ENCODE data around the gene CTSD.

CTSD gene

GRCh38 chr11:1785749-1786413 lies 22.2 kb upstream of the CTSD start:
- Mint-ChIP-seq H3K4me1 (no peaks in the 10 kb centered on the region), H3K27ac (no peak overlapping the region), H3K36me3 (no peaks in the 10 kb centered on the region), H3K9me3 (no peaks in the 10 kb centered on the region), H3K27me3 (no peaks in the 10 kb centered on the region), H3K4me3 (no peak overlapping the region)

- no peaks in the 10 kb centered on the region for H3K9me3 Mint-ChIP-seq
- H3K4me3 Mint-ChIP-seq = no peak overlapping the region
- H3K36me3 Mint-ChIP-seq = no peaks in the 10 kb centered on the region
- H3K4me1 Mint-ChIP-seq = no peaks in the 10 kb centered on the region
- no peaks in the 10 kb centered on the region for H3K27me3 Mint-ChIP-seq
- H3K27ac Mint-ChIP-seq = no peak overlapping the region
Observed at GRCh38 chr11:1784761-1785650, 21.3 kb upstream of the CTSD start.

- Mint-ChIP-seq H3K4me1 (no peaks in the 10 kb centered on the region), H3K27me3 (no peaks in the 10 kb centered on the region), H3K9me3 (no peaks in the 10 kb centered on the region), H3K36me3 (no peaks in the 10 kb centered on the region), H3K27ac (no peak overlapping the region), H3K4me3 (no peak overlapping the region)
Observed at GRCh38 chr11:1783725-1784529, 20.2 kb upstream of the CTSD start.

GRCh38 chr11:1782831-1783724 lies 19.4 kb upstream of the CTSD start:
- Mint-ChIP-seq H3K36me3 (no peaks in the 10 kb centered on the region), H3K27me3 (no peaks in the 10 kb centered on the region), H3K4me1 (no peaks in the 10 kb centered on the region), H3K9me3 (no peaks in the 10 kb centered on the region), H3K27ac (no peak overlapping the region), H3K4me3 (no peak overlapping the region)

GRCh38 chr11:1782031-1782590 lies 18.4 kb upstream of the CTSD start:
- no peaks in the 10 kb centered on the region for H3K9me3 Mint-ChIP-seq
- no peak overlapping the region for H3K27ac Mint-ChIP-seq
- no peaks in the 10 kb centered on the region for H3K36me3 Mint-ChIP-seq
- no peak overlapping the region for H3K4me3 Mint-ChIP-seq
- H3K4me1 Mint-ChIP-seq = no peaks in the 10 kb centered on the region
- no peaks in the 10 kb centered on the region for H3K27me3 Mint-ChIP-seq

- Mint-ChIP-seq H3K4me1 (no peaks in the 10 kb centered on the region), H3K9me3 (no peaks in the 10 kb centered on the region), H3K27ac (no peak overlapping the region), H3K27me3 (no peaks in the 10 kb centered on the region), H3K4me3 (no peak overlapping the region), H3K36me3 (no peaks in the 10 kb centered on the region)
Observed at GRCh38 chr11:1781593-1781975, 17.9 kb upstream of the CTSD start.

- no peaks in the 10 kb centered on the region for H3K27me3 Mint-ChIP-seq
- H3K4me3 Mint-ChIP-seq = no peak overlapping the region
- H3K27ac Mint-ChIP-seq = no peak overlapping the region
- H3K4me1 Mint-ChIP-seq = no peaks in the 10 kb centered on the region
- H3K36me3 Mint-ChIP-seq = no peaks in the 10 kb centered on the region
- no peaks in the 10 kb centered on the region for H3K9me3 Mint-ChIP-seq
Observed at GRCh38 chr11:1780700-1781592, 17.2 kb upstream of the CTSD start.

- Mint-ChIP-seq H3K9me3 (no peaks in the 10 kb centered on the region), H3K27me3 (no peaks in the 10 kb centered on the region), H3K27ac (no peak overlapping the region), H3K4me1 (no peaks in the 10 kb centered on the region), H3K4me3 (no peak overlapping the region), H3K36me3 (no peaks in the 10 kb centered on the region)
Observed at GRCh38 chr11:1779806-1780699, 16.3 kb upstream of the CTSD start.

GRCh38 chr11:1779034-1779805 lies 15.5 kb upstream of the CTSD start:
- no peaks in the 10 kb centered on the region for H3K4me1 Mint-ChIP-seq
- no peak overlapping the region for H3K4me3 Mint-ChIP-seq
- H3K36me3 Mint-ChIP-seq = no peaks in the 10 kb centered on the region
- H3K27me3 Mint-ChIP-seq = no peaks in the 10 kb centered on the region
- no peaks in the 10 kb centered on the region for H3K9me3 Mint-ChIP-seq
- H3K27ac Mint-ChIP-seq = no peak overlapping the region

GRCh38 chr11:1778141-1778911 lies 14.6 kb upstream of the CTSD start:
- no peaks in the 10 kb centered on the region for H3K36me3 Mint-ChIP-seq
- no peaks in the 10 kb centered on the region for H3K27me3 Mint-ChIP-seq
- no peaks in the 10 kb centered on the region for H3K9me3 Mint-ChIP-seq
- peaks cover 2% of the 10 kb centered on the region for H3K4me1 Mint-ChIP-seq
- H3K27ac Mint-ChIP-seq = no peak overlapping the region
- H3K4me3 Mint-ChIP-seq = no peak overlapping the region

GRCh38 chr11:1777737-1778136 lies 14.0 kb upstream of the CTSD start:
- H3K27me3 Mint-ChIP-seq = no peaks in the 10 kb centered on the region
- peaks cover 5% of the 10 kb centered on the region for H3K4me1 Mint-ChIP-seq
- no peak overlapping the region for H3K4me3 Mint-ChIP-seq
- H3K36me3 Mint-ChIP-seq = no peaks in the 10 kb centered on the region
- no peaks in the 10 kb centered on the region for H3K9me3 Mint-ChIP-seq
- H3K27ac Mint-ChIP-seq = no peak overlapping the region
